ENCODE measurements around the gene LRRC8D.
A peak's percentile ranks its signal among the peaks of the same experiment; 100 is the strongest.

The LRRC8D gene

GRCh38 chr1:89911191-89911991 is 90.6 kb downstream of the LRRC8D start:
- H3K18ac ChIP-seq (ENCODE audit: low read depth in 1 of 2, low read length in 2 of 2) = peak overlapping the region; percentile 77 to 92
- H2BK5ac ChIP-seq (ENCODE audit: low read depth, low read length, poor library complexity, severe bottlenecking) = peak overlapping the region; percentile 84
- 42% methylated on average over 7 of the region's 10 CpGs for WGBS

GRCh38 chr1:89912073-89912472 is 91.2 kb downstream of the LRRC8D start:
- Histone ChIP-seq H3K18ac (ENCODE audit: low read depth in 1 of 2, low read length in 2 of 2) (peak overlapping the region in 1 of 2 experiments; percentile 27), H4K8ac (ENCODE audit: low read length) (no peak overlapping the region), H3K36me3 (ENCODE audit: control insufficient read depth in 1 of 2, insufficient read depth in 2 of 2, low read depth in 1 of 2, low read length in 2 of 2) (peaks cover 0 to 3% of the 10 kb centered on the region in 2 experiments)

More at GRCh38 chr1:89911191-89911991, 90.6 kb downstream of the LRRC8D start:
- H4K91ac ChIP-seq (ENCODE audit: low read length) = peak overlapping the region; percentile 77
- H2AK5ac ChIP-seq (ENCODE audit: low read length, severe bottlenecking) = peak overlapping the region; percentile 79
- H3K23ac ChIP-seq (ENCODE audit: low read length in 2 of 2) = no peak overlapping the region
- peak overlapping the region; percentile 22 for H3K4me2 ChIP-seq (ENCODE audit: low read length, poor library complexity, severe bottlenecking)
- no peaks in the 10 kb centered on the region for H3K27me3 ChIP-seq (ENCODE audit: control insufficient read depth in 1 of 2, insufficient read depth in 1 of 2, low read length in 2 of 2)
- H2BK15ac ChIP-seq (ENCODE audit: low read depth, poor library complexity, severe bottlenecking) = peak overlapping the region; percentile 63
- peak overlapping the region; percentile 46 to 83 for H3K4ac ChIP-seq (ENCODE audit: low read depth in 1 of 2, low read length in 2 of 2)
- H4K8ac ChIP-seq (ENCODE audit: low read length) = peak overlapping the region; percentile 74
- H3K14ac ChIP-seq (ENCODE audit: low read length in 2 of 2) = no peak overlapping the region
- H3K79me1 ChIP-seq (replicated peaks; ENCODE audit: low read length, poor library complexity, severe bottlenecking) = peaks cover 4% of the 10 kb centered on the region
- H3K9me3 ChIP-seq (ENCODE audit: control insufficient read depth, low read length) = no peaks in the 10 kb centered on the region
- peaks cover 0 to 3% of the 10 kb centered on the region in 2 experiments for H3K36me3 ChIP-seq (ENCODE audit: control insufficient read depth in 1 of 2, insufficient read depth in 2 of 2, low read depth in 1 of 2, low read length in 2 of 2)
- H3K27ac ChIP-seq (ENCODE audit: low read length, poor library complexity, severe bottlenecking) = peak overlapping the region; percentile 89
- peak overlapping the region; percentile 95 to 99 for H2BK12ac ChIP-seq (ENCODE audit: low read length in 2 of 2)
- peak overlapping the region; percentile 64 for H2BK120ac ChIP-seq (ENCODE audit: low read depth, low read length)
- peak; percentile 43 for DNase-seq
- H3K4me3 ChIP-seq (ENCODE audit: insufficient read depth in 1 of 2, low read depth in 1 of 2, low read length in 2 of 2) = no peak overlapping the region
- H3K4me1 ChIP-seq (ENCODE audit: control insufficient read depth, insufficient read depth, low read depth, low read length) = peaks cover 14% of the 10 kb centered on the region
- H3K9ac ChIP-seq (ENCODE audit: low read length) = no peak overlapping the region
- H2AFZ ChIP-seq (ENCODE audit: low read depth, low read length) = no peak overlapping the region

GRCh38 chr1:89913353-89914095 is 92.7 kb downstream of the LRRC8D start:
- H2BK120ac ChIP-seq (ENCODE audit: low read depth, low read length) = no peak overlapping the region
- DNase-seq = no peak
- no peak overlapping the region for H2AK5ac ChIP-seq (ENCODE audit: low read length, severe bottlenecking)
- 96% methylated on average over 1 of the region's 4 CpGs for WGBS
- no peak overlapping the region for H3K27ac ChIP-seq (ENCODE audit: low read length, poor library complexity, severe bottlenecking)
- no peak overlapping the region for H2BK5ac ChIP-seq (ENCODE audit: low read depth, low read length, poor library complexity, severe bottlenecking)
- peak overlapping the region in 1 of 2 experiments; percentile 2 for H2BK12ac ChIP-seq (ENCODE audit: low read length in 2 of 2)
- H3K27me3 ChIP-seq (ENCODE audit: control insufficient read depth in 1 of 2, insufficient read depth in 1 of 2, low read length in 2 of 2) = no peaks in the 10 kb centered on the region
- H3K23ac ChIP-seq (ENCODE audit: low read length in 2 of 2) = no peak overlapping the region
- H3K14ac ChIP-seq (ENCODE audit: low read length in 2 of 2) = no peak overlapping the region
- no peak overlapping the region for H4K8ac ChIP-seq (ENCODE audit: low read length)
- H3K79me1 ChIP-seq (replicated peaks; ENCODE audit: low read length, poor library complexity, severe bottlenecking) = peaks cover 4% of the 10 kb centered on the region
- H3K36me3 ChIP-seq (ENCODE audit: control insufficient read depth in 1 of 2, insufficient read depth in 2 of 2, low read depth in 1 of 2, low read length in 2 of 2) = peaks cover 0 to 3% of the 10 kb centered on the region in 2 experiments
- H3K18ac ChIP-seq (ENCODE audit: low read depth in 1 of 2, low read length in 2 of 2) = no peak overlapping the region
- no peak overlapping the region for H3K9ac ChIP-seq (ENCODE audit: low read length)
- H3K4me1 ChIP-seq (ENCODE audit: control insufficient read depth, insufficient read depth, low read depth, low read length) = peaks cover 10% of the 10 kb centered on the region
- no peaks in the 10 kb centered on the region for H3K9me3 ChIP-seq (ENCODE audit: control insufficient read depth, low read length)
- H4K91ac ChIP-seq (ENCODE audit: low read length) = no peak overlapping the region
- H2AFZ ChIP-seq (ENCODE audit: low read depth, low read length) = no peak overlapping the region
- H3K4ac ChIP-seq (ENCODE audit: low read depth in 1 of 2, low read length in 2 of 2) = no peak overlapping the region
- H3K4me3 ChIP-seq (ENCODE audit: insufficient read depth in 1 of 2, low read depth in 1 of 2, low read length in 2 of 2) = no peak overlapping the region
- no peak overlapping the region for H3K4me2 ChIP-seq (ENCODE audit: low read length, poor library complexity, severe bottlenecking)
- no peak overlapping the region for H2BK15ac ChIP-seq (ENCODE audit: low read depth, poor library complexity, severe bottlenecking)

More at GRCh38 chr1:89912073-89912472, 91.2 kb downstream of the LRRC8D start:
- Histone ChIP-seq H3K4me2 (ENCODE audit: low read length, poor library complexity, severe bottlenecking) (no peak overlapping the region), H2BK120ac (ENCODE audit: low read depth, low read length) (no peak overlapping the region), H2BK12ac (ENCODE audit: low read length in 2 of 2) (no peak overlapping the region), H3K79me1 (replicated peaks; ENCODE audit: low read length, poor library complexity, severe bottlenecking) (peaks cover 4% of the 10 kb centered on the region), H3K9me3 (ENCODE audit: control insufficient read depth, low read length) (no peaks in the 10 kb centered on the region), H2BK15ac (ENCODE audit: low read depth, poor library complexity, severe bottlenecking) (no peak overlapping the region), H3K27me3 (ENCODE audit: control insufficient read depth in 1 of 2, insufficient read depth in 1 of 2, low read length in 2 of 2) (no peaks in the 10 kb centered on the region), H4K91ac (ENCODE audit: low read length) (no peak overlapping the region), H3K4me1 (ENCODE audit: control insufficient read depth, insufficient read depth, low read depth, low read length) (peaks cover 12% of the 10 kb centered on the region), H2AK5ac (ENCODE audit: low read length, severe bottlenecking) (peak overlapping the region; percentile 20), H3K9ac (ENCODE audit: low read length) (no peak overlapping the region), H2AFZ (ENCODE audit: low read depth, low read length) (no peak overlapping the region), H3K27ac (ENCODE audit: low read length, poor library complexity, severe bottlenecking) (peak overlapping the region; percentile 89), H3K4ac (ENCODE audit: low read depth in 1 of 2, low read length in 2 of 2) (peak overlapping the region in 1 of 2 experiments; percentile 30), H3K14ac (ENCODE audit: low read length in 2 of 2) (no peak overlapping the region), H3K4me3 (ENCODE audit: insufficient read depth in 1 of 2, low read depth in 1 of 2, low read length in 2 of 2) (no peak overlapping the region), H3K23ac (ENCODE audit: low read length in 2 of 2) (no peak overlapping the region), H2BK5ac (ENCODE audit: low read depth, low read length, poor library complexity, severe bottlenecking) (no peak overlapping the region)
- 7% methylated on average over 1 of the region's 1 CpG for WGBS
- no peak for DNase-seq

GRCh38 chr1:89917353-89917752 is 96.5 kb downstream of the LRRC8D start:
- Histone ChIP-seq H4K91ac (ENCODE audit: low read length) (no peak overlapping the region), H3K18ac (ENCODE audit: low read depth in 1 of 2, low read length in 2 of 2) (no peak overlapping the region)

More at GRCh38 chr1:89917353-89917752, 96.5 kb downstream of the LRRC8D start:
- Histone ChIP-seq H3K4me3 (ENCODE audit: insufficient read depth in 1 of 2, low read depth in 1 of 2, low read length in 2 of 2) (no peak overlapping the region), H3K27me3 (ENCODE audit: control insufficient read depth in 1 of 2, insufficient read depth in 1 of 2, low read length in 2 of 2) (no peaks in the 10 kb centered on the region), H3K23ac (ENCODE audit: low read length in 2 of 2) (no peak overlapping the region), H2BK120ac (ENCODE audit: low read depth, low read length) (no peak overlapping the region), H3K27ac (ENCODE audit: low read length, poor library complexity, severe bottlenecking) (no peak overlapping the region), H2BK12ac (ENCODE audit: low read length in 2 of 2) (no peak overlapping the region), H3K79me1 (replicated peaks; ENCODE audit: low read length, poor library complexity, severe bottlenecking) (peaks cover 9% of the 10 kb centered on the region), H3K14ac (ENCODE audit: low read length in 2 of 2) (no peak overlapping the region), H3K36me3 (ENCODE audit: control insufficient read depth in 1 of 2, insufficient read depth in 2 of 2, low read depth in 1 of 2, low read length in 2 of 2) (peaks cover 0 to 3% of the 10 kb centered on the region in 2 experiments), H4K8ac (ENCODE audit: low read length) (no peak overlapping the region), H2AK5ac (ENCODE audit: low read length, severe bottlenecking) (no peak overlapping the region), H3K9me3 (ENCODE audit: control insufficient read depth, low read length) (no peaks in the 10 kb centered on the region), H3K4me1 (ENCODE audit: control insufficient read depth, insufficient read depth, low read depth, low read length) (peaks cover 4% of the 10 kb centered on the region), H2BK15ac (ENCODE audit: low read depth, poor library complexity, severe bottlenecking) (no peak overlapping the region), H2AFZ (ENCODE audit: low read depth, low read length) (no peak overlapping the region), H3K4me2 (ENCODE audit: low read length, poor library complexity, severe bottlenecking) (no peak overlapping the region), H2BK5ac (ENCODE audit: low read depth, low read length, poor library complexity, severe bottlenecking) (no peak overlapping the region), H3K4ac (ENCODE audit: low read depth in 1 of 2, low read length in 2 of 2) (no peak overlapping the region), H3K9ac (ENCODE audit: low read length) (no peak overlapping the region)
- 100% methylated on average over 1 of the region's 1 CpG for WGBS
- no peak for DNase-seq
